Neural progenitor cell (in vitro differentiated cells): ENCODE results near the gene CYFIP1. TPM values are rescaled to one million over a fixed set of nuclear protein-coding genes. Genes with fewer than 3 reads are reported as not detected.

Source experiments
- DNase-seq: peaks from one replicate; pipeline ENCODE4 v3.0.0-alpha.2; 2016; ENCODE audit warnings: low spot score
- H2AFZ ChIP-seq: fragments of 200-600 bp; sonication (generic); replicated peaks from 2 replicates; pipeline ENCODE4 v1.6.1; 2016; ENCODE audit warnings: antibody characterized with exemption
- H3F3A ChIP-seq: fragments of 200-600 bp; sonication (generic); 2 replicates; pipeline ENCODE4 v1.6.1; 2016; ENCODE audit warnings: antibody characterized with exemption, low read depth
- H3K27ac ChIP-seq: fragments of 200-600 bp; sonication (generic); 2 replicates; pipeline ENCODE4 v1.5.1; 2016; ENCODE audit warnings: mild to moderate bottlenecking
- H3K27me3 ChIP-seq: fragments of 200-600 bp; sonication (generic); 2 replicates; pipeline ENCODE4 v1.6.1; 2016; ENCODE audit warnings: mild to moderate bottlenecking, moderate library complexity
- H3K36me3 ChIP-seq: fragments of 200-600 bp; sonication (generic); 2 replicates; pipeline ENCODE4 v1.5.1; 2016
- H3K4me1 ChIP-seq: fragments of 200-600 bp; sonication (generic); 2 replicates; pipeline ENCODE4 v1.6.1; 2016; ENCODE audit warnings: mixed run types
- H3K4me2 ChIP-seq: fragments of 200-600 bp; sonication (generic); 2 replicates; pipeline ENCODE4 v1.6.1; 2016
- H3K4me3 ChIP-seq: fragments of 200-600 bp; sonication (generic); 2 replicates; pipeline ENCODE4 v1.5.1; 2016
- H3K79me2 ChIP-seq: fragments of 200-600 bp; sonication (generic); 2 replicates; pipeline ENCODE4 v1.6.1; 2016; ENCODE audit warnings: low read depth
- H3K9ac ChIP-seq: fragments of 200-600 bp; sonication (generic); 2 replicates; pipeline ENCODE4 v1.6.1; 2016
- H3K9me3 ChIP-seq: fragments of 200-600 bp; sonication (generic); 2 replicates; pipeline ENCODE4 v1.5.1; 2016; ENCODE audit warnings: low read depth
- H4K20me1 ChIP-seq: fragments of 200-600 bp; sonication (generic); 2 replicates; pipeline ENCODE4 v1.6.1; 2016; ENCODE audit warnings: low read depth
- H3K27ac Mint-ChIP-seq: 3 replicates; pipeline ENCODE4 v1.8.0; 2021; ENCODE audit warnings: mixed read lengths
- H3K27me3 Mint-ChIP-seq: 2 replicates; pipeline ENCODE4 v1.8.0; 2022; ENCODE audit warnings: low read depth, mild to moderate bottlenecking, inconsistent platforms, moderate library complexity, mixed read lengths; ENCODE audit not compliant: insufficient read depth
- H3K36me3 Mint-ChIP-seq: 3 replicates; pipeline ENCODE4 v1.8.0; 2021; ENCODE audit warnings: mixed read lengths
- H3K4me1 Mint-ChIP-seq: 3 replicates; pipeline ENCODE4 v1.8.0; 2021; ENCODE audit warnings: mixed read lengths
- H3K4me3 Mint-ChIP-seq: 3 replicates; pipeline ENCODE4 v1.8.0; 2021; ENCODE audit warnings: mild to moderate bottlenecking, moderate library complexity, mixed read lengths
- H3K9me3 Mint-ChIP-seq: 3 replicates; pipeline ENCODE4 v1.8.0; 2020; ENCODE audit warnings: mixed read lengths
- EZH2 ChIP-seq: fragments of 200-600 bp; sonication (generic); IDR thresholded peaks from 2 replicates; pipeline ENCODE4 v1.6.1; 2017; ENCODE audit warnings: antibody characterized with exemption, mild to moderate bottlenecking, moderate library complexity
- EZH2phosphoT487 ChIP-seq: fragments of 200-600 bp; sonication (generic); IDR thresholded peaks from 2 replicates; pipeline ENCODE4 v1.6.1; 2017; ENCODE audit warnings: antibody characterized with exemption
- total RNA-seq: library from RNA; depleted of rRNA; stranded (reverse); fragments of >200 nt; gene quantifications from 2 replicates; pipeline ENCODE4 v1.2.3, GENCODE V29; 2015; ENCODE audit warnings: low replicate concordance
- TF ChIP-seq, protein P1 (sequence below): fragments of 200-600 bp; sonication (generic); IDR thresholded peaks from 2 replicates; pipeline ENCODE4 v1.5.1; 2017; ENCODE audit warnings: antibody characterized with exemption, mild to moderate bottlenecking

Gene CYFIP1
- total RNA-seq, 1 donor from 2014 or later, result 94.6 TPM

- Histone ChIP-seq H3F3A (no peaks in the 10 kb centered on the region), H3K79me2 (peaks cover 10% of the 10 kb centered on the region), H3K4me3 (no peak overlapping the region), H3K4me2 (no peak overlapping the region), H3K9ac (no peak overlapping the region), H3K27ac (no peak overlapping the region), H3K4me1 (no peaks in the 10 kb centered on the region), H3K27me3 (no peaks in the 10 kb centered on the region), H4K20me1 (peaks cover 6% of the 10 kb centered on the region), H3K36me3 (no peaks in the 10 kb centered on the region), H2AFZ (no peak overlapping the region), H3K9me3 (no peaks in the 10 kb centered on the region)
- H3K27ac Mint-ChIP-seq, result no peak overlapping the region
- H3K36me3 Mint-ChIP-seq, result peaks cover 22% of the 10 kb centered on the region
- no peak for TF ChIP-seq EZH2
- TF ChIP-seq, protein P1, sequence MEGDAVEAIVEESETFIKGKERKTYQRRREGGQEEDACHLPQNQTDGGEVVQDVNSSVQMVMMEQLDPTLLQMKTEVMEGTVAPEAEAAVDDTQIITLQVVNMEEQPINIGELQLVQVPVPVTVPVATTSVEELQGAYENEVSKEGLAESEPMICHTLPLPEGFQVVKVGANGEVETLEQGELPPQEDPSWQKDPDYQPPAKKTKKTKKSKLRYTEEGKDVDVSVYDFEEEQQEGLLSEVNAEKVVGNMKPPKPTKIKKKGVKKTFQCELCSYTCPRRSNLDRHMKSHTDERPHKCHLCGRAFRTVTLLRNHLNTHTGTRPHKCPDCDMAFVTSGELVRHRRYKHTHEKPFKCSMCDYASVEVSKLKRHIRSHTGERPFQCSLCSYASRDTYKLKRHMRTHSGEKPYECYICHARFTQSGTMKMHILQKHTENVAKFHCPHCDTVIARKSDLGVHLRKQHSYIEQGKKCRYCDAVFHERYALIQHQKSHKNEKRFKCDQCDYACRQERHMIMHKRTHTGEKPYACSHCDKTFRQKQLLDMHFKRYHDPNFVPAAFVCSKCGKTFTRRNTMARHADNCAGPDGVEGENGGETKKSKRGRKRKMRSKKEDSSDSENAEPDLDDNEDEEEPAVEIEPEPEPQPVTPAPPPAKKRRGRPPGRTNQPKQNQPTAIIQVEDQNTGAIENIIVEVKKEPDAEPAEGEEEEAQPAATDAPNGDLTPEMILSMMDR, result no peak
- no peak for TF ChIP-seq EZH2phosphoT487
- H3K4me3 Mint-ChIP-seq, result no peak overlapping the region
- DNase-seq, result no peak
- peaks cover 4% of the 10 kb centered on the region for H3K27me3 Mint-ChIP-seq
- no peaks in the 10 kb centered on the region for H3K9me3 Mint-ChIP-seq
- no peaks in the 10 kb centered on the region for H3K4me1 Mint-ChIP-seq
Observed at GRCh38 chr15:22855791-22856190, 124.4 kb downstream of the CYFIP1 start.

GRCh38 chr15:22851513-22851912, 128.7 kb downstream of the CYFIP1 start:
- Mint-ChIP-seq H3K4me1 (no peaks in the 10 kb centered on the region), H3K36me3 (peaks cover 12% of the 10 kb centered on the region), H3K4me3 (no peak overlapping the region), H3K27me3 (peaks cover 2% of the 10 kb centered on the region), H3K9me3 (no peaks in the 10 kb centered on the region), H3K27ac (no peak overlapping the region)
- no peaks in the 10 kb centered on the region for H3K4me1 ChIP-seq
- peaks cover 3% of the 10 kb centered on the region for H3K36me3 ChIP-seq
- H3K9me3 ChIP-seq, result no peaks in the 10 kb centered on the region
- no peak overlapping the region for H2AFZ ChIP-seq
- peaks cover 50% of the 10 kb centered on the region for H3K79me2 ChIP-seq
- H3K9ac ChIP-seq, result no peak overlapping the region
- H3F3A ChIP-seq, result no peaks in the 10 kb centered on the region
- no peak overlapping the region for H3K4me2 ChIP-seq
- peaks cover 15% of the 10 kb centered on the region for H4K20me1 ChIP-seq
- TF ChIP-seq EZH2phosphoT487, result no peak
- TF ChIP-seq EZH2, result no peak
- TF ChIP-seq, protein P1, result no peak
- DNase-seq, result no peak
- no peak overlapping the region for H3K27ac ChIP-seq
- no peak overlapping the region for H3K4me3 ChIP-seq
- no peaks in the 10 kb centered on the region for H3K27me3 ChIP-seq

GRCh38 chr15:22850055-22850454, 130.1 kb downstream of the CYFIP1 start:
- H3K4me3 ChIP-seq, result no peak overlapping the region

More at GRCh38 chr15:22850055-22850454, 130.1 kb downstream of the CYFIP1 start:
- H4K20me1 ChIP-seq, result peaks cover 26% of the 10 kb centered on the region
- Mint-ChIP-seq H3K4me1 (peaks cover 4% of the 10 kb centered on the region), H3K4me3 (no peak overlapping the region), H3K27ac (no peak overlapping the region), H3K27me3 (peaks cover 4% of the 10 kb centered on the region), H3K36me3 (peaks cover 12% of the 10 kb centered on the region), H3K9me3 (no peaks in the 10 kb centered on the region)
- no peak overlapping the region for H3K9ac ChIP-seq
- no peaks in the 10 kb centered on the region for H3F3A ChIP-seq
- no peaks in the 10 kb centered on the region for H3K9me3 ChIP-seq
- H3K27me3 ChIP-seq, result no peaks in the 10 kb centered on the region
- no peak overlapping the region for H3K4me2 ChIP-seq
- peaks cover 7% of the 10 kb centered on the region for H3K4me1 ChIP-seq
- no peak for DNase-seq
- H2AFZ ChIP-seq, result no peak overlapping the region
- H3K36me3 ChIP-seq, result peaks cover 3% of the 10 kb centered on the region
- TF ChIP-seq, protein P1, result no peak
- TF ChIP-seq EZH2phosphoT487 (no peak), EZH2 (no peak)
- H3K79me2 ChIP-seq, result peaks cover 65% of the 10 kb centered on the region
- H3K27ac ChIP-seq, result no peak overlapping the region
